AG10803 (cell line): ENCODE measurements around the gene XPR1.

Experiments
- DNase-seq: peaks from one replicate; pipeline ENCODE4 v3.0.0; 2010; ENCODE audit warnings: low read depth
- H3K4me3 ChIP-seq: 2 replicates; pipeline ENCODE4 v1.5.1; 2011; ENCODE audit warnings: mild to moderate bottlenecking, low read length, control low read depth
- TF ChIP-seq, protein P1 (sequence below): conservative IDR thresholded peaks from 2 replicates; pipeline ENCODE4 v1.5.1; 2011; ENCODE audit warnings: mild to moderate bottlenecking, low read length, control low read depth, inconsistent platforms

Gene XPR1

DNA sequence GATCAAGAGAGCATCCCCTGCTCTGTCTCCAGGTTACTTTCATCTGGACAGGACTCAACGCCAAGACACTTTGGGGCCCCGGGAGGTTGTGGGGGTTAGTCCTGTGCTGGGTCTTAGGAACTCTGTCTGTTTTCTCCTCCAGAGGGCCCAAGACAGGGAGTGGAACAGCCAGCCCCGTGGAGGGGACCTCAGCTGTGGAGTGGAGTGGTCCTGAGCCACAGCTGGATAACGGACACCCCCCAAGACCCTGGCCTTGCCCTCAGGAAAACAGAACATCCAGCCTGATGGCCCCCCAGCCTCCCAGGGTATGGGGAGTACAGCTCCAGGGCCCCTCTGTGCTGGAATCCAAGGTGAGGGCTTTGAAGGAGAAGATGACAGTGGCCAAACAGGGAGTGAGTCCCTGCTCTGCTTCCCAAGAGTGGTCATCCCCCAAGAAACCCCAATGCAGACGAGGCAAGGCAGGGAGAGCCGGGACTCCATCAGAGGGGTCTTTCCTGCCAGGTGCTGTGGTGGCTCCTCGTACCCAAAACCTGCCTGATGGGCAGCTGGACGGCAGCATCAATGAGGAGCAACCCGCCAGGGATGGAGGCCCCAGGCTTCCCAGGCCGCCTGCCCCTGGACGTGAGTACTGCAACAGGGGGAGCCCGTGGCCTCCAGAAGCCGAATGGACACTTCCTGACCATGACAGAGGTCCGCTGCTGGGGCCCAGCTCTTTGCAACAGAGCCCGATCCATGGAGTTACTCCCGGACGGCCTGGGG is 284.4 kb downstream of the XPR1 start:
- no peak for DNase-seq
- no peak overlapping the region for H3K4me3 ChIP-seq

GRCh38 chr1:180916771-180917170 is 284.9 kb downstream of the XPR1 start:
- DNase-seq, result no peak
- no peak overlapping the region for H3K4me3 ChIP-seq
- TF ChIP-seq, protein P1, sequence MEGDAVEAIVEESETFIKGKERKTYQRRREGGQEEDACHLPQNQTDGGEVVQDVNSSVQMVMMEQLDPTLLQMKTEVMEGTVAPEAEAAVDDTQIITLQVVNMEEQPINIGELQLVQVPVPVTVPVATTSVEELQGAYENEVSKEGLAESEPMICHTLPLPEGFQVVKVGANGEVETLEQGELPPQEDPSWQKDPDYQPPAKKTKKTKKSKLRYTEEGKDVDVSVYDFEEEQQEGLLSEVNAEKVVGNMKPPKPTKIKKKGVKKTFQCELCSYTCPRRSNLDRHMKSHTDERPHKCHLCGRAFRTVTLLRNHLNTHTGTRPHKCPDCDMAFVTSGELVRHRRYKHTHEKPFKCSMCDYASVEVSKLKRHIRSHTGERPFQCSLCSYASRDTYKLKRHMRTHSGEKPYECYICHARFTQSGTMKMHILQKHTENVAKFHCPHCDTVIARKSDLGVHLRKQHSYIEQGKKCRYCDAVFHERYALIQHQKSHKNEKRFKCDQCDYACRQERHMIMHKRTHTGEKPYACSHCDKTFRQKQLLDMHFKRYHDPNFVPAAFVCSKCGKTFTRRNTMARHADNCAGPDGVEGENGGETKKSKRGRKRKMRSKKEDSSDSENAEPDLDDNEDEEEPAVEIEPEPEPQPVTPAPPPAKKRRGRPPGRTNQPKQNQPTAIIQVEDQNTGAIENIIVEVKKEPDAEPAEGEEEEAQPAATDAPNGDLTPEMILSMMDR, result no peak

More for the DNA sequence above, 284.4 kb downstream of the XPR1 start:
- TF ChIP-seq, protein P1, result no peak

DNA sequence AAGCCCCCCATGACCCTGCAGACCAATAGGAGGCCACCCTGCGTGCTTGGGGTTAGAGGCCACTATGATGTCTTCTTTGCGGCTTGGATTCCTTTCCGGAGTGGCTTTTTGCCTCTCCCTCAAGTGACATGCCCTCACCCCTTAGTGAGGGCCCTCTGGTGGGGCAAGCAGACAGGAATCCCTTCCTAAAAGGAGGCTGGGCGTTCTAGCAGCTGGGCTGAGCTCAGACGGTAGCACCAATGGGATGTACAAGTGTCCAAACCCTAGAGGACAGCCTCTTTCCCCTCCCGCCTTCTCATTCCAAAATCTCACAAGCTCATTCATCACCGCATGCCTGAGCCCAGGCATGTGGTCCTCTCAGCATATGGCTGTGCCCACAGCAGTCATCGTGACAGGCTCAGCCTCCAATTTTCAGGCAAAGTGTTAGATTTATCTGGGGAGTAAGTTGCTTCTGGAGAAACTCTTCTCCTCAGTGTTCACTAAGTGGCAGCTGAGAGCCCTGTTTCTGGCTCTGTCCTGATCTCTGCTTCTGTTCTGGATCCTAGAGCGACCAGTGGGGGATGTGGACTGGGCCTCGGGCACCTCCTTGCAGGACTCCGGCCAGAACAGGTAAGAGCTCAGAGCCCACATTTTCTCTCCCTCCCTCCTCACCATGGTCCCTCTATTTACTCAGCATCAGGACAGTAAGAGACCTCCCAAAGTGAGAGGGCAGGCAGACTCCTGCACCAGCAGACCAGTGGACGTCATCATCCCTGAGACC is 285.7 kb downstream of the XPR1 start:
- DNase-seq, result peak; percentile 89
- TF ChIP-seq, protein P1, result peak; percentile 50
- H3K4me3 ChIP-seq, result no peak overlapping the region

- H3K4me3 ChIP-seq, result no peak overlapping the region
- TF ChIP-seq, protein P1, result no peak
- DNase-seq, result no peak
Measured at GRCh38 chr1:180918519-180918918, 286.7 kb downstream of the XPR1 start.

DNA sequence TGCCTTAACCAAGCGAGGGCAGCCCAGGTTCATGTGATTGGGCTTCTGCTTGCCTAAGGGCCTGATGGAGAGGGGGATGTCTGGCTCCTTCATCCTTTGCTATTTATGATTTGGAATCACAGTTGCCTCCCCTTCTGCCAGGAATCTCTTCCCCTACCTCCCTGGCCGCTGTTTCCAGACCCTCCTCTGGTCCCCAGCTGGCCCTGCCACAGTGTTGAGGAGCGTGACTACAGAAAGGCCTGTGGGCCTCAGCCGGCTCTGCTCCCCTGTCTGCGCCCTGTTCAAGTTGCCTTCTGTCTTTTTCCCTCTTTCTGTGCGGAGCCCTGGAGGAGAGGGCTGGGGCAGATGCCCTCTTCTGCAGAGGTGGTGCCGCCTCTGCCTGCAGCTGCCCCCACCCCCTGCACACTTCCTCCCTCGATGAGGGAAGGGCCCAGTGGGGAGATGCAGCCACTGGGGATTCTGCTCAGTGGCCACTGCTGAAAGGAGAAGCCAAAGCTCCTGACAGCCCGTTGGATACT is 287.4 kb downstream of the XPR1 start:
- H3K4me3 ChIP-seq, result no peak overlapping the region
- TF ChIP-seq, protein P1, result no peak
- DNase-seq, result no peak

DNA sequence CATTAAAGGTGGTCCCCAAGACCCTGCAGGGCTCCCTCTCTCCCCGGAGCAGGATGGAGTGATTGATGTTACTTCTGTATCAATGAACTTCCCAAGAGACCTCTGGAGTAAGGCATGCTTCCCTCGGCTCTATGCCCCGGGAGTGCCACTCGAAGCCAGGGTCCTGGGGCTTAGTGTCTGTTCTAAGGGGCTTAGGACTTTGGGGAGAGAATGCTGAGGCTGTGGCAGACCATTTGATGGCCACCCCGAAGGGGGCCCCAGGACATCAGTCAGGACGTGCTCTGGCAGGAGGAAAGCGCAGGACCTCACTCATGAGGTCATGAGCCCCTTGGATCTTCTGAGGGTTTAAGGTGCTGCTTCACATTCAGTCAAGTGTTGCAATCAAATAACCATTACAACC is 288.4 kb downstream of the XPR1 start:
- no peak overlapping the region for H3K4me3 ChIP-seq
- TF ChIP-seq, protein P1, result no peak
- no peak for DNase-seq
